NCI-H2227 treated with DMSO at 0.1 percent for 48 hours (cell line): ENCODE results near the gene SYT8.

Experiments used
- DNase-seq: peaks from one replicate; lab custom pipeline; 2025; lab: John Stamatoyannopoulos, UW

SYT8 gene

DNA sequence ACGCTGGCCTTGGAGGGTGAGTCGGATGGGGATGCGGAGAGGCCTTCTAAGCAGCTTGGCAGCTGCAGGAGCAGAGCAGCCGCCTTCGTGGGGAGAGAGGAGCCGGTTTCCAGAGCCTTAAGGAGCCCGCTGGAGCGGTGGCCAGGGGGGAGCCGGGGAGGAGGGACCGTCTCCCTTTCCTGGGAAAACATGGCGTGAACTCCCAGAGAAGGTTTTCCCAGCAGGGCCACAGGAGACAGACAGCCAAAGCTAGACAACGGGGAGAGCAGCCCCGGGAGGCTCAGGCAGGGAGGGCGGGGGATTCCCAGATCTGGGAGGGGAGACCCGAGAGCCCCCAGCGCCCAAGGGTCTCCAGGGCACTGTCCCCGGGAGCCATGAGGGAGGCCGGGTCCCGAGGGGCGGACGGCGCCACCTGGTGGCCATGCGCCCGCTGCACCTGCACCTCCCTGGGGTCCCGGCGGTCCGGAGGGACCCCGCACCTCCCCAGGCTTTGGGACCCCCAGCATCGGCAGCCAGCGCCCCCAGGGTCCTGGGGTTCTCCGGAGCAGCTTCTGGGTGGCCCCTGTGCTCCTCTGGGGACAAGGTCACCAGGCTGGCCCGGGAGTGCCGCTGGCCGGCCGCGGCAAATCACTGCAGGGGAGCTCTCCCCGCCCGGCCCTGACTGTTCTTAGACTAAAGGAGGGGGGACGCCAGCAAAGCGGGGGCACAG lies 2.4 kb upstream of the SYT8 start:
- peak; percentile 42 for DNase-seq

DNA sequence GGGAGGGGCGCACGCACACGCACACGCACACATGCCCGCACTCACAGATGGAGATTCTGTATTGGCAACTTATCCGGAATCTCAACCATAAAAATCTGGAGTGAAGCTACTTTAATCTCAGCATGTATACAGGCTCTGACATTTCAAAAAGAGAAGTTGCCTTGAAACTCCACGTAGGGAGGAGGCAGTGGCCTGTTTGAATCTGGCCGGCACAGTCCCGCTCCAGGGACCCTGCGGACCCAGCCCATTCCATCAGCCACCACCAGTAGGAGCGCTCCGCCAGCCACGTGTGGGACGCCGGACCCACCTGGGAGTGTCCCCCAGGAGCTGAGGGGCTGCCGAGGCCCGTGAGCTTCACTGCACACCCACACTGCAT lies 1.9 kb upstream of the SYT8 start:
- DNase-seq, result peak; percentile 30

DNA sequence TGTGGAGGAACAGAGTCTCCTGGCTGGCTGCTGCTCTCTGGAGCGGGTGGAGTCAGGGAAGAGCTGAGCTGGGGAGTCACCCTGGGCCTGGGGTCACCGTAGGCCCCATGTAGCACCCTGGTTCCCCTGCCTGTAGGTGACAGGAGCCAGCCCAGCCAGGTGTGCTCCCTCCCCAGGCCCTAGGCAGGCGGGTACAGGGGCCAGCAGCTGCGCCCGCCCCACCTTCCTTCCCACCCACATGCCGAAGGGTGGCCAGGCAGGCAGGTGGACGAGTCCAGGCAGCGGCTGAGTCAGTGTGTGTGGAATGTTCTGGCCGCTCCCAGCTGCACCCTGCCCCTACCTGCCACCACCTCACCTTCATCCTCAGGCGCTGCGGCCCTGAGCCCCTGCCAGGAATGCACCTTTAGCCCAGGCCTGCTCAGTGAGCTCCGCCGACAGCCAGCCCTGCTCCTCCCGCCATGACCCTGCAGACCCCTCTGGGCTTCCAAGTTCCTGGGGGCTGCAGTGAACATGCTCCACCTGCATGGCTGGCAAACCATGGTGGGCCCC lies 654 bp upstream of the SYT8 start:
- no peak for DNase-seq

DNA sequence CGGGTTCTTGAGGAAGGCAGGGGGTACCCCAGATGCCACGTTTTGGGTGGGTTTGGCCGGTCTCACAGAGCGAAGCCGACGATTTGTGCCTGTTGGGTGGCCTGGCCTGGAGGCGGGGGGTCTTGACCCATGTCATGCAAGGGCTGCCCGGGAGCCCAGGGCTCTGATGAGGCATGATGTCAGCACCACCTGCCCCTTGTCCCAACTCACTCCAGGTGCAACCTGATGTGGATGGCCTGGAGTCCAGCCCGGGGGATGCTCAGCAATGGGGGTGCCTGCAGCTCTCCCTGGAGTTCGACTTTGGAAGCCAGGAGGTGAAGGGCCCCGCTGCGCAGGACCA lies 851 bp downstream of the SYT8 start:
- DNase-seq, result no peak

DNA sequence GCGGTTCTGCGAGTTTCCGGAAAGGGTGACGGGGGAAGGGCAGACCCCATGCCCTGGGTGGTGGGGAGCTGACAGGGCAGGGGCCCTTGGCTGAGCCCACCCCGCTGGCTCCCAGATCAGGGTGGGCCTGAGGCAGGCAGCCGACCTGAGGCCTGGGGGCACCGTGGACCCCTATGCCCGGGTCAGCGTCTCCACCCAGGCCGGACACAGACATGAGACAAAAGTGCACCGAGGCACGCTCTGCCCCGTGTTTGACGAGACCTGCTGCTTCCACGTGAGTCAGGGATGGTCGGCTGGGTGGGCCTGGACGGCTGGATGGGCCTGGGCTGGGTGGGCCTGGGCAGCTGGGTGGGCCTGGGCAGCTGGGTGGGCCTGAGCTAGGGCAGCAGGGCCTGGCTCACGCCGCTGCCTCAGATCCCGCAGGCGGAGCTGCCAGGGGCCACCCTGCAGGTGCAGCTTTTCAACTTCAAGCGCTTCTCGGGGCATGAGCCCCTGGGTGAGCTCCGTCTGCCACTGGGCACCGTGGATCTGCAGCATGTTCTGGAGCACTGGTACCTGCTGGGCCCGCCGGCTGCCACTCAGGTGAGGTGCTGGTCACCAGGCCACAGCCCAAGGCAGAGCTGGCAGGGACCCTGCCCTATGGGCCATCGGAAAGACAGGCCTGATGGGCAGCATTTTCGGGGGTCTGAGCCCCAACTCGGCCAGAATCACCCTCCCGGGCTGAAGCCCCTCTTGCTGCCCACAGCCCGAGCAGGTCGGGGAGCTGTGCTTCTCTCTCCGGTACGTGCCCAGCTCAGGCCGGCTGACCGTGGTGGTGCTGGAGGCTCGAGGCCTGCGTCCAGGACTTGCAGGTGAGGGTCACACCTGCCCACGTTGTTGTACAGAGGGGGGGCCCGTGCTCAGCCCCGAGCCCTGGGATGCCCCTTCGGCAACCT lies 1.5 kb downstream of the SYT8 start:
- DNase-seq, result no peak

DNA sequence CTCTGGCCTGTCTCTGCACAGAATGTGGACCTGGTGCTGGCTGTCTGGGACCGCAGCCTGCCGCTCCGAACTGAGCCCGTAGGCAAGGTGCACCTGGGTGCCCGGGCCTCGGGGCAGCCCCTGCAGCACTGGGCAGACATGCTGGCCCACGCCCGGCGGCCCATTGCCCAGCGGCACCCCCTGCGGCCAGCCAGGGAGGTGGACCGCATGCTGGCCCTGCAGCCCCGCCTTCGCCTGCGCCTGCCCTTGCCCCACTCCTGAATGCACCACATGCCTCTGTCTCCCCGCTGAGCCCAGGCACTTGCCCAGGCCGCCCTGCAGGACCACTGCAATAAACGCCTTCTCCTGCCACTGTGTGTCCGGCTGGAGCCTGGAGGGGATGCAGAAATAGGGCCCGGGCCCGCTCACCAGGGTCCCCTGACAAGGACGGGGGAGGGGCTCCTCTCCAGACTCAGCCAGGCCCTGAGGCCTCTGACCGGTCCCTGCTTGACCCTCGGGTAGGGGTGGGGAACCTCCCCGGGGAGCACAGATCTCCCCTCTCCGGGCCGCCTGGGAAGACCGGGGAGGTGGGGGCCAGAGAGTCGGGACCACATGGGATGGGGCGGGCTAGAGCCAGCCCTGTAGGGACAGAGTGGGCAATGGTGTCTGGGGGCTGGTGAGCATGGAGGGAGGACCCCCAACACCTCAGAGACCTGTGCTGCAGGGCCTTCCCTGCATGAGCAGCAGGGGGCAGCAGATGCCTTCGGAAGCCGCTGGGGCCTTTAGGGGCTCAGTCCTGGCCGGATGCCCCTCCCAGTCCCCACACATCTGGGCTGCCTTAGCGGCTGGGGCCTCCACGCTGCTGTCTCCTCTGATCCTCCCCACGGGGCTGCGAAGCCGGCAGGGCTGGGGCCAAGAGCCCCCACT lies 2.6 kb downstream of the SYT8 start:
- peak; percentile 27 for DNase-seq

DNA sequence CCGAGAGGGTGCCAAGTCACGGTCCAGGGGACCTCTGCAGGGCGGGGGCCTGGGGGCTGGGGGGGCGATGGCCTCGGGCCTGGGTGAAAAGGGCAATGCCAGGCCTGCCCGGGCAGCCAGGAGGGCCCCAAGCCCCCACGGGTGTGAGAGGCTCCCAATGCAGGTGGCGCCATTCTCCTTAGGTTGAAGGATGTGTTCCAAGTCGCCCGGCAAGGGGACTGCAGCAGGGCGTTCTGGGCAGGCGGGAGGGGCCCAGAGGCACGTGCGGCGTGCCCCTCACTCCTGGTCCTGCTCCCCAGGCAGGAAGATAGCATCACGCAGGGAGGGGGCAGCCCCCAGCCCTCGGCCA lies 3.3 kb downstream of the SYT8 start:
- DNase-seq, result no peak

DNA sequence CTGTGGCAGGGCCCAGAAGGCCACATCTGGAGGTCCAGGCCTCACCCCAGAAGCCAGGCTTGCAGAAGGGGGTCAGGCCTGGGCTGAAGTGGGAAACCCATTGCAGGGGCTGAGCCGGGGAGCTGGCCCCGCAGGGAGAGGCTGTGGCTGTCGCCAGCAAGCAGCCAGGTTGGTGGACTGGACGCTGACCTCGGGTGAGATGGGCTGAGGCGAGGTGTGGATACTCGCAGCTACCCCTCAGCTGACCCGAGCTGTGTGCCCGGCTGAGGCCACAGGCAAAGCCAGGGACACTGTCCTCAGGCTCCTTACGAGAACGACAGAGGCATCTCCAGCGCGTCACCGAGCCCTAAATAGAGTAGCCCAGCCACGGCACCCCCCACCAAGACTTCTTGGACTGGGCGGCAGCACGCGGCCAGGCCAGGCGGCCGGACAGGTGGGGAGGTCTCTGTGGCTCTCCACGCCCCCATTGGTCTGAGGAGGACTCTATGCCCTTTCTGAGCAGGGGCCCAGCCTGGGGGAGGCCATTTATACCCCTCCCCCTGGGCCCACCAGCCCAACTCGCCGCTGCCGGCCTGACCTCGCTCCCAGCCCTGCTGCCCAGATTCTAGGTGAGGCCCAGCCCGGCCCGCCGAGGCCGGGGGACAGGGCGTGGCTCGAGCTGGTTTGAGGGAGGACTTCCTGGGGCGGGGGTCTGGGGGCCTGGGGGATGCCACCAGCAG lies 3.8 kb downstream of the SYT8 start, which contains the start of gene TNNI2:
TNNI2 (plus strand) TSS at position 556 of the 719 bp plus-strand sequence. CDS start 716 bp downstream, outside the sequence.
- DNase-seq, result no peak

DNA sequence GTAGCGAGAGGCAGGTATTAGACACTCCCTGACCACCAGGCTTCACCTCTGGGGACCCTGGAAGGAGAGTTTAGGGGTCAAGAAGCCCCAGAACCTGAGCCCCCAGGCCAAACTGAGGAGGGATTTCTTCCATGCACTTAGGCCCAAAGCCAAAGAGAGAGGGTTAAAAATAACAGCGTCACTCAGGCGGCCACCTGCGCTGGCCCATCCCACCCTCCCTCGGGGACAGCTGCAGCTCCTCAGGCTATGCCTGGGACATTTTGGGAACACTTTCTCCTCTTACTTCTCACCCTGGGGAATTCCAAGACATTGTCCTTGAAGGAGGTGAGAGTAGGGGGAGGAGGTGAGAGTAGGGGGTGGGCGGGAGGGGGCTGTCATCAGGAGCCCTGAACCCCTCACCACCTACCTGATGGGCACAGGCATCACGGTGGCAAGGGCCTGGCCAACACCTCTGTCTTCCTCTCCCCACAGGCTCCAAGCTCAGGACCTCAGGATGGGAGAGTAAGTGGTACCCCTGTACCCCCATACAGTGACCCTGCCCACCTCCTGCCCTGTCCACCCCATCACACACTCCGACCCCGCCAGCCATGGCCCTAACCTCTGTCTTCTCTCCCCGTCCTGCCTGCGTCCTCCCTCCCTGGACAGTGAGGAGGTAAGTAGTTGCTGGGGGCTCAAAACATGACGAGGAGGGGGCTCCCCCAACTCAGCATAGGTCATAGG lies 4.6 kb downstream of the SYT8 start:
- no peak for DNase-seq

DNA sequence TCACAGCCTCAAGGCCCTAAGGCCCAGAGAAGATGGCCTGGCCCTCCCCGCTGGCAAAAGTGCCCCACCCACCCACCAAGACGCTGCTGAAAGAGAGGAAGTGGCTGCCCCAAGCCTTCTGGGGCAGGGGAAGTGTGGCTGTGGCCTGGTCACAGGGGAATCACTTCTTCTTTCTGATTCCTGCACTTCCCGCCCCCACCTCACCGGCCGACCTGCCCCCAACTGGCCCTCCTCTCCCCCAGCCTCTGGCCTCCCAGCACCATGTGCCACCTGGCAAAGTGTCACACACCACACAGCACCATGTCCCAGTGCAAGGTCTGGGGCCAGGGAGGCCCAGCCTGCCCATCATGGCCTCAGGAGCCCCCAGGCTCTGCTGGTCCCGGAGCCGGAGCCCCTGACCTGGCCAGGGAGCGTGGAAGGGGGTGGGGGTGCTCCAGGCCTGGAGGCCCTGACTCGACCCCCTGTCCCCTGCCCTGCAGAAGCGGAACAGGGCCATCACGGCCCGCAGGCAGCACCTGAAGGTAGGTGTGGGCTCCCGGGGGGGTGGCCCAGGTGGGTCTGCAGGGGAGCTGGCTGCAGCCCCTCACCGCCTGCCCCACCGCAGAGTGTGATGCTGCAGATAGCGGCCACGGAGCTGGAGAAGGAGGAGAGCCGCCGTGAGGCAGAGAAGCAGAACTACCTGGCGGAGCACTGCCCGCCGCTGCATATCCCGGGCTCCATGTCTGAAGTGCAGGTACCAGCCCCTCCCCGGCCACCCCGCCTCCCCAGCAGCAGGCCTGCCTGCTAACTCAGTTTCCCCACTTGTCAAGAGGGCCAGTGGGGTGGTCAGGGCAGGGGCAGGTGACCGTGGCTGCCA lies 5.4 kb downstream of the SYT8 start:
- DNase-seq, result no peak

DNA sequence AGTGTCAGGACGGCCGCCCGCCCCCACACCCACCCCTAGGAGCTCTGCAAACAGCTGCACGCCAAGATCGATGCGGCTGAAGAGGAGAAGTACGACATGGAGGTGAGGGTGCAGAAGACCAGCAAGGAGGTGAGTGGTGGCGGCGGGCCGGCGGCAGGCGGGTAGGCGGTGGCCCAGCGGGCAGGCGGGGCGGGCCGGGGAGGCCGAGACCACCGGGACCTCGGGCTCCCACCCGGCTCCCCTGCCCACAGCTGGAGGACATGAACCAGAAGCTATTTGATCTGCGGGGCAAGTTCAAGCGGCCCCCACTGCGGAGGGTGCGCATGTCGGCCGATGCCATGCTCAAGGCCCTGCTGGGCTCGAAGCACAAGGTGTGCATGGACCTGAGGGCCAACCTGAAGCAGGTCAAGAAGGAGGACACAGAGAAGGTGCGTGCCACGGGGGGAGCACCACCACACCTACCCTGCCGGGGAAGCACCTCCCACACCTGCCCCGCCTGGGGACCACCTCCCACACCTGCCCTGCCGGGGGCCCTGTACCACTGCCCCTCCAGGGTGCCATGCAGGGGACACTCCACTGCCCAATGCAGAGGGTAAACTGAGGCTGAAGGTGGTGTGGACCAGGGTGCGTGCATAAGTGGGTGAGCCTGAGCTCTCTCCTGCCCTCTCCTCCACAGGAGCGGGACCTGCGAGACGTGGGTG lies 6.1 kb downstream of the SYT8 start:
- no peak for DNase-seq

DNA sequence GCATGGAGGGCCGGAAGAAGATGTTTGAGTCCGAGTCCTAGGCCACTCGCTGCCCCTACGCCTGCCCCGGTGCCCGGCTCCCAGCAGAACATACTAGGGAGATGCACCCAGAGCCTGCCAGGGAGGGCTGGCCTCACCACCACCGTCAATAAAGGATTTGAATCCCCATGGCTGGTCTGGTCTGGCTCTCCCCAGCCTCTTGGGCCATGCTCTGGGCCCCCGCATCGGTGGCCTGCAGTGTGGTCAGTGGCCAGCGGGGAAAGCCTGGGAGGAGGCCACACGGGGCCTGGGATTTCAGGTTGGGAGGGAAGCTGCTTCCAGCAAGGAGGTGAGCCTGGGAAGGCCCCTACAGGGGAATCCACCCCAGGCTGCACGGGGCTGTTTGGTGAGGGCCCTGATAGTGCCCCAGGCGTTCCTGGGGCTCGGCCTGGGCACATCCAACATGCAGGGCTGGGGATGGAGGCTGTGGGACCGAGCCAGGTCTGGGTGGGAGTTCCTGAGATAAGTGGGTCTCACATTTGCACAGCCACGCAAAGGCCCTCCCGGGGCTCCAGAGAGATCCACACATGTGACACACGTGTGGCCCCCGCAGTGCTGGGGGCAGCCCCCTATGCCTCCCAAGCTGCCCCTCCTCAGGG lies 6.8 kb downstream of the SYT8 start:
- DNase-seq, result no peak

DNA sequence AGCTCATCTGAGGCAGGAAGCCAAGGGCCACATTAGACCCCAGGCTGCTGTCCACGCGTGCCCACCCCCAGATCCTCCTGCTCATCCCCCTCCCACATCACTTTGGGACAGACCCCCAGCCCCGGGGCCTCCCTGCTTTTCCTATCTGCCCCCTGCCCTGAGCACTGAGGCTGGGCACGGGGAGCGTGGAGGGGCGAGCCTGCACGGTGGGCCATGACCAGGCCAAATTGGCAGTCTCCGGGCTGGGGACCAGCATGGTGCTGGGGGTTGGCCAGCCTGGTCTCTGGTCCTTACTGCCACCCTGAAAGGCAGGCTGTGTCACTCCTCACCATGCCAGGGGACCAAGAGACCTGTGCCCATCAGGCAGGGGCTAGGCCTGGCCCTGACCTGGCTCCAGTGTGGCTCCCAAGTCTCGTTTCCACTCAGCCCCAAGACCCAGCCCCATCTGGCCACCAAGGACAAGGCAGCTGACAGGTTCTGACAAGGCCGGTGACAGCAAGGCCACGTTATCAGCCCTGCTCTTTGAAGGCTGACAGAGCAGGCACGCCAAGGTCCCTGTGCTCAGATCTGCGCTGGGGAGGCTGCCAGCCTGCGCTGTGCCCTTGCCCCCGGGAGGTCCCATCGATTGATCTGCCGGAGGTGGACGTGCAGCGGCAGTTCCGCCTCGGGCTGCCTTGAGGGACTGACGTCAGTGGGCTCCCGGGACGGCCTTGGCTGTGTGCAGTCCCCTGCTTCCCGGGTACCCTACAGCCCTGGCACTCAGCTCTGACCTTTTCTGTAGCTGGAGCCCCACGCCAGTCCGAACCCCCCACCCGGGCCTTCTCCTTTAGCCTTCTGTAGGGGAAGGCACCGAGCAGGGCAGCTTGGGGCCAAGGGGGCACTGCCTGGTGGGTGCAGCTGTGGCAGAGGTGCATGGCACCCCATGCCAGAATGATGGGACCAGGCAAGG lies 7.6 kb downstream of the SYT8 start:
- DNase-seq, result no peak

DNA sequence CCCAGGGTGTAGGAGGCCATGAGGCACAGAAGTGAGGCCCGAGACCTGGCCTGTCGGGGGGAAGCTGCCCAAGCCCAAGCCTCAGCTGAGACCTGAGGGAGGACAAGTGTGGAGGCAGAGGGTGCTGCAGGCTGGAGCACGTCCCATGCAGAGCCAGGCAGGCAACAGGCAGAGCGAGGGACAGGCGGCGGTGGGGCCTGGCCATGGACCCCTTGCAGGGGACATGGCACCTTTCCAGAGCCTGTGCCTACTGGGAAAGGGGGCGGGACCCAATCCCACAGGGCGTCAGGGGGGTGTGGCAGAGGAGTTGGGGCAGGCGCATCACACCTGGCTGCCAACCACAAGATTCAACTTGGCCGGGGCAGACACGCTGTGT lies 8.3 kb downstream of the SYT8 start:
- no peak for DNase-seq

DNA sequence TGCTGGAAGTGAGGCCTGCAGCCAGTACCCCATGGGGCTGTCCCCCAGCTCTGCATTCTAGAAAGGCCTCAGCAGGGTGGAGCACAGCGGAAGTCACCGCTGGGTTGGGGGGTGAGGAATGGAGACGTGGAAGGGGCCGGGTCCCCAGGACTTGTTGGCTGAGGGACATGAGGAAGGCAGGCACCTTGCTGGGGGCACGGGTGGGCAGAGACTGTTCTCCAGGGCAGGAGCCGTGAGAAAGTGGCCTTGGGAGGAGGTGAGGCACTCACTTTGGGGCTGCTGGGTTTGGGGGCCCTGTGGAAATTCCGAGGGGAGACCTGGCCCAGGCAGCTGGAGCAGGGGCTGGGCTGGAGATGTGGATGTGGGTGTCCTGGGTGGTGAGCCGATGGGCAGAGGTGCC lies 9.0 kb downstream of the SYT8 start:
- no peak for DNase-seq

DNA sequence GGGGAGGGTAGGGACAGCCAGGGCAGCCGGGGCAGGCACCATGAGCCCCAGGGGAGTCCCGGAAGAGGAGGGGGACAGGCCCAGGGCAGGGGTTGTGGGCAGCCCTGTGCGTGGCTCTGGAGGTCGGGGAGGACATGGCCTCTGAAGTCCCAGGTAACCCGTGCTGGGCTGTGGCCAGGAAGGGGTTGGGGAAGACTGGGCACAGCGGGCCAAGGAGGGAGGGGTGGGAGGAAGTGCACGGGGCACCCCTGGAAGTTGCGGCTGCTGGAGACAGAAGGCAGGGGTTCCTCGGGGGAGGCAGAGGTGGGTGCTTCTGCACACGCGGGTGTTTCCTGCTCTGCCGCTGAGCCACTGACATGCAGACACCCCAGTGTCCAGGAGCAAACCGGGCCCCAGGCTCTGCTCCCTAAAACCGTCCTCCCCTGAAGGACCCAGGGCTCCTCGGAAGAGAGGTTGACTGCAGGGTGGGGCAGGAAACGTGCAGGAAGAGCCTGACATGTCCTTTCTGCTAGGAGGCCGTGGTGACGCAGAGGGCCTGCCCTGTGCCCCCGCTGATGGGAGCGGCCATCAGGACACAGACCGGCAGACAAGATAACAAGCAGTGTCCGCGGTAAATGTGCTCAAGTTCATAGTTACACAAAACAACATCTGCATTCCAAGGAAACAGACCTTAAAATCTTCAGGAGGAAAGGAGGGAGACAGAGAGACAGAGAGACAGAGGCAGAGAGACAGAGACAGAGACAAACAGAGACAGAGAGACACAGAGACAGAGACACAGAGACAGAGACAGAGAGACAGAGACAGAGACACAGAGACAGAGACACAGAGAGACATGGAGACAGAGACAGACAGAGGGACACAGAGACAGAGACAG lies 9.7 kb downstream of the SYT8 start:
- no peak for DNase-seq

DNA sequence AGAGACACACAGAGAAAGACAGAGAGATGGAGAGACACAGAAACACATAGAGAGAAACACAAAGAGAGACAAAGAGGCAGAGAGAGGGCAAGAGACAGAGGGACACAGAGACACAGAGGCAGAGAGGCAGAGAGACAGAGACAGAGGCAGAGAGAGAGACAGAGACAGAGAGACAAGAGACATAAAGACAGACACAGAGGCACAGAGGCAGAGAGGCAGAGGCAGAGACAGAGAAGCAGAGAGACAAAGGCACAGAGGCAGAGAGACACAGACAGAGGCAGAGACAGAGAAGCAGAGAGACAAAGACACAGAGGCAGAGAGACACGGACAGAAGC lies 10.3 kb downstream of the SYT8 start:
- DNase-seq, result no peak
